SK-N-SH treated with all-trans-retinoic acid at 6 μM for 48 hours (cell line): ENCODE data around the gene FAM89B.

Source experiments
- ATAC-seq: fragments of 200-7000 bp; cut with Tn5 transposase; 3 replicates; pipeline ENCODE4 v1.9.1; 2020; ENCODE audit warnings: mild to moderate bottlenecking, moderate library complexity
- BACH2 ChIP-seq: fragments of 250-450 bp; sonication (Bioruptor Pico); IDR thresholded peaks from 2 replicates; pipeline ENCODE4 v1.9.0; 2021; ENCODE audit warnings: mild to moderate bottlenecking, borderline replicate concordance
- CREB5 ChIP-seq: fragments of 250-450 bp; sonication (Bioruptor Pico); IDR thresholded peaks from 2 replicates; pipeline ENCODE4 v1.5.1; 2020; ENCODE audit warnings: low read depth, mild to moderate bottlenecking, moderate library complexity
- CSDC2 ChIP-seq: fragments of 250-450 bp; sonication (Bioruptor Pico); IDR thresholded peaks from 2 replicates; pipeline ENCODE4 v1.5.0; 2020; ENCODE audit warnings: mild to moderate bottlenecking, moderate library complexity
- ESRRG ChIP-seq: fragments of 250-450 bp; sonication (Bioruptor Pico); IDR thresholded peaks from 2 replicates; pipeline ENCODE4 v1.6.1; 2021; ENCODE audit warnings: mild to moderate bottlenecking
- GLIS3 ChIP-seq: fragments of 250-450 bp; sonication (Bioruptor Pico); IDR thresholded peaks from 2 replicates; pipeline ENCODE4 v1.5.0; 2020; ENCODE audit warnings: mild to moderate bottlenecking, moderate library complexity
- ISL1 ChIP-seq: fragments of 250-450 bp; sonication (Bioruptor Pico); IDR thresholded peaks from 2 replicates; pipeline ENCODE4 v2.1.2; 2022; ENCODE audit warnings: mild to moderate bottlenecking, moderate library complexity
- OSR1 ChIP-seq: fragments of 250-450 bp; sonication (Bioruptor Pico); IDR thresholded peaks from 2 replicates; pipeline ENCODE4 v1.8.0; 2022; ENCODE audit warnings: moderate library complexity, mild to moderate bottlenecking, inconsistent platforms
- PATZ1 ChIP-seq: fragments of 250-450 bp; sonication (Bioruptor Pico); IDR thresholded peaks from 2 replicates; pipeline ENCODE4 v1.8.0; 2020; ENCODE audit warnings: mild to moderate bottlenecking, moderate library complexity, borderline replicate concordance
- POU6F1 ChIP-seq: fragments of 250-450 bp; sonication (Bioruptor Pico); IDR thresholded peaks from 2 replicates; pipeline ENCODE4 v1.8.0; 2021; ENCODE audit warnings: low read depth, mild to moderate bottlenecking, moderate library complexity, borderline replicate concordance
- PPARA ChIP-seq: fragments of 250-450 bp; sonication (Bioruptor Pico); IDR thresholded peaks from 2 replicates; pipeline ENCODE4 v1.5.0; 2020; ENCODE audit warnings: mild to moderate bottlenecking, borderline replicate concordance
- RARB ChIP-seq: fragments of 250-450 bp; sonication (Bioruptor Pico); IDR thresholded peaks from 2 replicates; pipeline ENCODE4 v1.8.0; 2021; ENCODE audit warnings: mild to moderate bottlenecking, moderate library complexity
- SNAI2 ChIP-seq: fragments of 250-450 bp; sonication (Bioruptor Pico); IDR thresholded peaks from 2 replicates; pipeline ENCODE4 v1.5.0; 2020; ENCODE audit warnings: mild to moderate bottlenecking, moderate library complexity
- TCF4 ChIP-seq: fragments of 250-450 bp; sonication (Bioruptor Pico); IDR thresholded peaks from 2 replicates; pipeline ENCODE4 v1.8.0; 2021; ENCODE audit warnings: mild to moderate bottlenecking, moderate library complexity, borderline replicate concordance
- TOX ChIP-seq: fragments of 250-450 bp; sonication (Bioruptor Pico); IDR thresholded peaks from 2 replicates; pipeline ENCODE4 v1.8.0; 2021; ENCODE audit warnings: mild to moderate bottlenecking, moderate library complexity, borderline replicate concordance
- ZC3H10 ChIP-seq: fragments of 250-450 bp; sonication (Bioruptor Pico); IDR thresholded peaks from 2 replicates; pipeline ENCODE4 v1.5.1; 2021; ENCODE audit warnings: mild to moderate bottlenecking, moderate library complexity
- ZFP3 ChIP-seq: fragments of 250-450 bp; sonication (Bioruptor Pico); IDR thresholded peaks from 2 replicates; pipeline ENCODE4 v1.5.0; 2020; ENCODE audit warnings: mild to moderate bottlenecking, moderate library complexity
- ZFP30 ChIP-seq: fragments of 450-650 bp; formaldehyde crosslinking; IDR thresholded peaks from 2 replicates; pipeline ENCODE4 v1.5.0; 2022; ENCODE audit warnings: mild to moderate bottlenecking, moderate library complexity
- ZNF565 ChIP-seq: fragments of 450-650 bp; formaldehyde crosslinking; conservative IDR thresholded peaks from 2 replicates; pipeline ENCODE4 v1.5.0; 2020; ENCODE audit warnings: low read depth, mild to moderate bottlenecking, moderate library complexity
- ZNF70 ChIP-seq: fragments of 450-650 bp; formaldehyde crosslinking; IDR thresholded peaks from 2 replicates; pipeline ENCODE4 v1.5.0; 2020; ENCODE audit warnings: mild to moderate bottlenecking, moderate library complexity
- ZNF8 ChIP-seq: fragments of 450-650 bp; formaldehyde crosslinking; IDR thresholded peaks from 2 replicates; pipeline ENCODE4 v1.5.0; 2020; ENCODE audit warnings: mild to moderate bottlenecking, moderate library complexity
- TF ChIP-seq, protein P1 (sequence below): fragments of 250-450 bp; sonication (Bioruptor Pico); IDR thresholded peaks from 2 replicates; pipeline ENCODE4 v1.5.1; 2021; ENCODE audit warnings: mild to moderate bottlenecking, moderate library complexity
- TF ChIP-seq, protein P2 (sequence below): fragments of 250-450 bp; sonication (Bioruptor Pico); IDR thresholded peaks from 2 replicates; pipeline ENCODE4 v1.5.0; 2020; ENCODE audit warnings: mild to moderate bottlenecking, moderate library complexity

FAM89B gene

DNA sequence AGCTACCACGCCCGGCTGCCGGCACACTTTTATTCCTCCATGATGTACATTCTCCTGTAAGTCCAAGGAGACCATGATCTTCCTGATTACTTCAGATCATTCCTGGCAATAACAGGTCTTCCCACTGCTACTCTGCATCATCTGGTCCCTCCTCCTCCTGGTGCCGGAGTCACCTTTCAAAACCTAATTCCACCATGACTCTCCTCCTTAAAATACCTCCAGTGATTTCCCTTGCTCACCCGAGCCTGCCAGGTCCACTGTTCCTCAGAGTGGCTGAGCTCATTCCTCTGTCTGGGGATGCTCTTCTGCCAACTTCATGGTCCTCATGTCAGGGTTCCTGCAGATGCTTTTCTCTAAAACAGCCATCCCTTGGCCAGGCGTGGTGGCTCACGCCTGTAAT lies 10.3 kb upstream of the FAM89B start:
- no peak for TF ChIP-seq GLIS3
- TF ChIP-seq OSR1 (CRISPR knock-in tag): no peak
- TF ChIP-seq SNAI2: no peak
- no peak for TF ChIP-seq TOX (CRISPR knock-in tag)
- no peak for TF ChIP-seq TCF4 (CRISPR knock-in tag)
- no peak for TF ChIP-seq ESRRG
- no peak for TF ChIP-seq BACH2 (CRISPR knock-in tag)
- no peak for TF ChIP-seq POU6F1 (CRISPR knock-in tag)
- TF ChIP-seq, protein P1, sequence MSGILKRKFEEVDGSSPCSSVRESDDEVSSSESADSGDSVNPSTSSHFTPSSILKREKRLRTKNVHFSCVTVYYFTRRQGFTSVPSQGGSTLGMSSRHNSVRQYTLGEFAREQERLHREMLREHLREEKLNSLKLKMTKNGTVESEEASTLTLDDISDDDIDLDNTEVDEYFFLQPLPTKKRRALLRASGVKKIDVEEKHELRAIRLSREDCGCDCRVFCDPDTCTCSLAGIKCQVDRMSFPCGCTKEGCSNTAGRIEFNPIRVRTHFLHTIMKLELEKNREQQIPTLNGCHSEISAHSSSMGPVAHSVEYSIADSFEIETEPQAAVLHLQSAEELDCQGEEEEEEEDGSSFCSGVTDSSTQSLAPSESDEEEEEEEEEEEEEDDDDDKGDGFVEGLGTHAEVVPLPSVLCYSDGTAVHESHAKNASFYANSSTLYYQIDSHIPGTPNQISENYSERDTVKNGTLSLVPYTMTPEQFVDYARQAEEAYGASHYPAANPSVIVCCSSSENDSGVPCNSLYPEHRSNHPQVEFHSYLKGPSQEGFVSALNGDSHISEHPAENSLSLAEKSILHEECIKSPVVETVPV: no peak
- no peak for TF ChIP-seq CREB5 (CRISPR knock-in tag)
- no peak for TF ChIP-seq ZNF70
- TF ChIP-seq RARB (CRISPR knock-in tag): no peak
- TF ChIP-seq PPARA (CRISPR knock-in tag): no peak
- no peak for TF ChIP-seq ISL1 (CRISPR knock-in tag)
- no peak for TF ChIP-seq ZNF8
- TF ChIP-seq ZC3H10 (CRISPR knock-in tag): no peak
- no peak for TF ChIP-seq PATZ1 (CRISPR knock-in tag)
- TF ChIP-seq, protein P2, sequence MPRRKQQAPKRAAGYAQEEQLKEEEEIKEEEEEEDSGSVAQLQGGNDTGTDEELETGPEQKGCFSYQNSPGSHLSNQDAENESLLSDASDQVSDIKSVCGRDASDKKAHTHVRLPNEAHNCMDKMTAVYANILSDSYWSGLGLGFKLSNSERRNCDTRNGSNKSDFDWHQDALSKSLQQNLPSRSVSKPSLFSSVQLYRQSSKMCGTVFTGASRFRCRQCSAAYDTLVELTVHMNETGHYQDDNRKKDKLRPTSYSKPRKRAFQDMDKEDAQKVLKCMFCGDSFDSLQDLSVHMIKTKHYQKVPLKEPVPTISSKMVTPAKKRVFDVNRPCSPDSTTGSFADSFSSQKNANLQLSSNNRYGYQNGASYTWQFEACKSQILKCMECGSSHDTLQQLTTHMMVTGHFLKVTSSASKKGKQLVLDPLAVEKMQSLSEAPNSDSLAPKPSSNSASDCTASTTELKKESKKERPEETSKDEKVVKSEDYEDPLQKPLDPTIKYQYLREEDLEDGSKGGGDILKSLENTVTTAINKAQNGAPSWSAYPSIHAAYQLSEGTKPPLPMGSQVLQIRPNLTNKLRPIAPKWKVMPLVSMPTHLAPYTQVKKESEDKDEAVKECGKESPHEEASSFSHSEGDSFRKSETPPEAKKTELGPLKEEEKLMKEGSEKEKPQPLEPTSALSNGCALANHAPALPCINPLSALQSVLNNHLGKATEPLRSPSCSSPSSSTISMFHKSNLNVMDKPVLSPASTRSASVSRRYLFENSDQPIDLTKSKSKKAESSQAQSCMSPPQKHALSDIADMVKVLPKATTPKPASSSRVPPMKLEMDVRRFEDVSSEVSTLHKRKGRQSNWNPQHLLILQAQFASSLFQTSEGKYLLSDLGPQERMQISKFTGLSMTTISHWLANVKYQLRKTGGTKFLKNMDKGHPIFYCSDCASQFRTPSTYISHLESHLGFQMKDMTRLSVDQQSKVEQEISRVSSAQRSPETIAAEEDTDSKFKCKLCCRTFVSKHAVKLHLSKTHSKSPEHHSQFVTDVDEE: no peak
- no peak for TF ChIP-seq ZFP3 (CRISPR knock-in tag)
- no peak for TF ChIP-seq ZNF565
- no peak for ATAC-seq

GRCh38 chr11:65562788-65563187 lies 9.6 kb upstream of the FAM89B start:
- no peak for ATAC-seq
- TF ChIP-seq ZFP30 (CRISPR knock-in tag) (no peak), ZFP3 (CRISPR knock-in tag) (no peak), PATZ1 (CRISPR knock-in tag) (no peak), TCF4 (CRISPR knock-in tag) (no peak), ISL1 (CRISPR knock-in tag) (no peak), BACH2 (CRISPR knock-in tag) (no peak), TOX (CRISPR knock-in tag) (no peak), ZC3H10 (CRISPR knock-in tag) (no peak), PPARA (CRISPR knock-in tag) (no peak), ZNF8 (no peak), CSDC2 (CRISPR knock-in tag) (no peak), ZNF565 (no peak), RARB (CRISPR knock-in tag) (no peak), CREB5 (CRISPR knock-in tag) (no peak), POU6F1 (CRISPR knock-in tag) (no peak), ESRRG (no peak)
- TF ChIP-seq, protein P2: no peak
